ENCODE data around the gene STX17.

Gene STX17

GRCh38 chr9:100014846-100015245 lies 108.4 kb downstream of the STX17 start:
- in situ Hi-C loops (cut with MboI; ENCODE audit: low pct_unique_long_range_greater_than_20kb, low sequenced_read_pairs, unreplicated experiment): loop anchor here (10.0 to 25.0 kb wide), 3 partner anchors 180 to 828 kb away; no protein-coding TSS in a partner anchor
- DNase-seq (ENCODE audit: low spot score): no peak
- TF ChIP-seq CTCF (IDR thresholded peaks at IDR 0.05; ENCODE audit: extremely low read depth, insufficient read depth, missing control alignments): no peak

- in situ Hi-C loops (cut with MboI; ENCODE audit: low pct_unique_long_range_greater_than_20kb, low sequenced_read_pairs, unreplicated experiment): loop anchor here (10.0 to 25.0 kb wide), 3 partner anchors 185 to 832 kb away; no protein-coding TSS in a partner anchor
- no peak for DNase-seq (ENCODE audit: low spot score)
- no peak for TF ChIP-seq CTCF (IDR thresholded peaks at IDR 0.05; ENCODE audit: extremely low read depth, insufficient read depth, missing control alignments)
Measured at GRCh38 chr9:100019541-100019940, 113.1 kb downstream of the STX17 start.

Data from GM13977 (cell line).